Activated naive CD4-positive, alpha-beta T cell treated with anti-CD3 and anti-CD28 coated beads, Interleukin-2, amount 50 U/mL, for 72 hours (primary cell): Measurements from ENCODE around the gene NCAM2. TPM values are rescaled to one million over a fixed set of nuclear protein-coding genes. Genes with fewer than 3 reads are reported as not detected.
A peak's percentile ranks its signal among the peaks of the same experiment; 100 is the strongest.

Experiments used
- ATAC-seq, 2 donors: fragments of 150-1000 bp; cut with Tn5 transposase; 2 replicates each; pipeline ENCODE4 v1.10.0; 2021; ENCODE audit warnings: mild to moderate bottlenecking in 2 of 2, moderate library complexity in 2 of 2
- DNase-seq, 2 donors: peaks; one replicate each; pipeline ENCODE4 v3.0.0; 2021 to 2022; ENCODE audit warnings: low spot score in 2 of 2
- H3K27ac Mint-ChIP-seq, 2 donors: one replicate each; pipeline ENCODE4 v1.8.0; 2022; ENCODE audit warnings: mild to moderate bottlenecking in 2 of 2, mixed read lengths in 2 of 2
- H3K36me3 Mint-ChIP-seq, 2 donors: one replicate each; pipeline ENCODE4 v1.8.0; 2022; ENCODE audit warnings: mixed read lengths in 2 of 2
- H3K9me3 Mint-ChIP-seq, 2 donors: one replicate each; pipeline ENCODE4 v1.8.0; 2022; ENCODE audit warnings: mixed read lengths in 2 of 2
- total RNA-seq, 2 donors: library from RNA; stranded (reverse); gene quantifications; one replicate each; pipeline ENCODE4 v1.2.3, GENCODE V29; 2022

Gene NCAM2
- total RNA-seq, 2 donors from 2014 or later = not detected

DNA sequence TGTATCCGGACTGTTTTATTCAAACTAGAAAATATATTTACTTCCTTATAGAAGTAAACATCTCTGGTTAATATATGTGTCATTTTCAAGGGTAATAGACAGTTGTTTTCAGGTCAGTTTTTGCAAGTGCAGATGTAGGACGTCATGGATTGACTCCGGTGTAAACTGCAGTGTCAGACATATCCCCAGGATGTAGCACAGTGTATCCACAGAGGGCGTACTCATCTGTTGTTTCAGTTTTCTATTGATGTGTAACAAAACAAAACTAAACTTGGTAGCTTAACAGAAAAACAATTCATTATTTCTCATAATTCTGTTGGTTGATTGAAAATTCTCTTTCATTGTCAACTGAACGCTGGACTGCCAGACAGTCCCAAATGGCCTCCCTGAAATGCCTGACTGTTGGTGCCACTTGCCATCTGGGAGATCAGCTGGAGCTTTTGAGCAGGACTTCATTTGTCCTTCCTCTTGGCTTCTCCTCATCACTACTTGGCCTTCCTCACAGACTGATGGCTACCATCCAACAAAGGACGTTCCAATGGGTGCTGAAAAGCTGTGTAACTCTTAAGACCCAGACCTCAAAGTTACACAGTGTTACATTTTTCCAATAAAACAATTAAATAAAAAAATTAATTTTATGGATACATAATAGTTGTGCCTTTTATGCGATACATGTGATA, 181.6 kb downstream of the NCAM2 start:
- DNase-seq = no peak
- H3K36me3 Mint-ChIP-seq = no peaks in the 10 kb centered on the region
- ATAC-seq = no peak
- H3K9me3 Mint-ChIP-seq = no peaks in the 10 kb centered on the region
- no peak overlapping the region for H3K27ac Mint-ChIP-seq

- Mint-ChIP-seq H3K27ac (no peak overlapping the region), H3K36me3 (no peaks in the 10 kb centered on the region), H3K9me3 (no peaks in the 10 kb centered on the region)
- no peak for ATAC-seq
- DNase-seq = no peak
Observed at GRCh38 chr21:21182401-21183010, 184.3 kb downstream of the NCAM2 start.

DNA sequence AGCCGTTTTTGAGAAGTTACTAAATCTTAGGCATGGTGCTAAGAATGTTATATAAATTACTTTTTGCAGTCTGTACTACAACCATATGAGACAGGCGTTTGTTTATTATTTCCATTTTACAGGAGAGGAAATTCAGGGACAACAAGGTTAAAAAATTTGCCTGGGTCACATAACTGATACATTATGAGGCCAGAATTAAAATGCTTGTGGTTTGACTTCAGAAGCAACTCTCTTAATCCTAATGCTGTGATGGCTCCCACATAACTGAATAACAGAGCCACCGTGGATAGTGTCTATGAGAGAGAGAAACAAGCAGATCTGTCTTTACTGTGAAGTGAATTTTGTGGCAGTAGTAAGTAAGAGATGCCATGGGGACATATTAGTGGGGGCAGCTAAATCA, 184.9 kb downstream of the NCAM2 start:
- H3K27ac Mint-ChIP-seq = no peak overlapping the region
- no peaks in the 10 kb centered on the region for H3K9me3 Mint-ChIP-seq
- DNase-seq (no peak), ATAC-seq (no peak)
- no peaks in the 10 kb centered on the region for H3K36me3 Mint-ChIP-seq

DNA sequence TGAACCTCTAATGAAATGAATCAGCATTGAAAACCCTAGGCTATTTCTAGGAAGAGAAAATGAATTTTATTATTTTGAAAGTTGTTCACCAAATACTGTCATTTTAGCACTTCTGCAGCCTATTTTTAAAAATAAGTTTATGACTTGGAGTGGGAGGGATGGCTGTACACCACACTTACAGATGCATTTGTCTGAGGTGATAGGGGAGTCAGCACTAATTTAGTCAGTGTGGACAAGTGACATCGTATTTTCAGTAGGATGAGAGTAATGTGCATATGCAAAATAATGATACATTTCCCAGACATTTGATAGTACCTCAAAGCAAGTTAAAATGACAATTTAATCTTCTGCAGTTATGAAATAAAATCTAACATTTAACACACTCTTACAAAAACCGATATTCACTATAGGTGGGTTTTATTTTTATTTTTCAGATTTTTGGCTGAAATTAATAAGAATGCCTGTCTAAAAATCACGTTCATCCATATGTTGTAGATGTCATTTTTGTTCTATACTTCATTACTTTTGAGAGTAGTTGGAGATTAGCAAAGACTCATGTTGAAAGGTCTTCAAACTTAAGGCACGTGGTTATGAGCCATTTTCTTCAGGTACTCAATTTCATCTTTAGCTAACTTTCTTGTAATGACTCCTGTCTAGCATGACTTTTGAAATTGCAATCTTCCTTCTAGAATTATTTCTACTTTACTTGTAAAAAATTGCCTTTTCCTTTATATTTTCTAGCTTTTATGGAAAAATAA, 186.7 kb downstream of the NCAM2 start:
- Mint-ChIP-seq H3K36me3 (no peaks in the 10 kb centered on the region), H3K27ac (no peak overlapping the region), H3K9me3 (no peaks in the 10 kb centered on the region)
- ATAC-seq (no peak), DNase-seq (no peak)

GRCh38 chr21:21187579-21187978, 189.4 kb downstream of the NCAM2 start:
- Mint-ChIP-seq H3K9me3 (peaks cover 0 to 8% of the 10 kb centered on the region in 2 donors), H3K36me3 (no peaks in the 10 kb centered on the region), H3K27ac (no peak overlapping the region)
- DNase-seq = no peak
- ATAC-seq = no peak

DNA sequence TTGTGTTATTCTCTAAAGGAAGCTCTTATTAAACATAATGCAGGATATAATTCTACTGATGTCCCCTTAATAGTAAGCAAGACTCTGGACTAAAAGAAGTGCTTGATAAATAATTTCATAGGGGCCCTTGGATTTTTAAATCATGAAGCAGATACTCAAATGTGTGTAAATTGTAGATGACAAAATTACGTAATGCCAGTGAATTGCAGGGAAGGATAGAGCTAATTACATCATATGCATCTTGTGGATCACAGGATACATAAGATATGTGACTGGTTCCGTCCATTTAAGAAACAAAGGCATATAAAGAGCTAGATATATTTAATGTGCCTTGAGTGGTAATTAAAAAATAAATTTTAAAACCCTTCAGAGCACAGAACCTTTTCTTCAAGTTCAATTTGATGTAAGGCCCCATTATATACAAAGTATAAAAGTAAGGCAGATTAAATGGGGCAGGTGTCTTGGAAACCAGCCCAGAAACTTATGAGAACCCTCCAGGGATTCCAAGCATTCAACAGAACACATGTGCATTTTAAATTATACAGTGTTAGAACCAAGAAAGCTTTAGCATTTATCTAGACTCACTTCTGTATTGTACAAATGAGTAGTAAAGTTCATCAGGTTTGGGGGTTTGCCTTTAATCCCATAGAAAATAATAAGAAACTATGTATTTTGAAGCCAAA, 190.4 kb downstream of the NCAM2 start:
- Mint-ChIP-seq H3K9me3 (peaks cover 0 to 8% of the 10 kb centered on the region in 2 donors), H3K27ac (no peak overlapping the region)
- no peak for ATAC-seq

GRCh38 chr21:21195417-21195943, 197.3 kb downstream of the NCAM2 start:
- Mint-ChIP-seq H3K36me3 (no peaks in the 10 kb centered on the region), H3K9me3 (peaks cover 0 to 12% of the 10 kb centered on the region in 2 donors), H3K27ac (no peak overlapping the region)
- ATAC-seq (no peak), DNase-seq (no peak)

More for the DNA sequence above, 190.4 kb downstream of the NCAM2 start:
- no peak for DNase-seq
- no peaks in the 10 kb centered on the region for H3K36me3 Mint-ChIP-seq

DNA sequence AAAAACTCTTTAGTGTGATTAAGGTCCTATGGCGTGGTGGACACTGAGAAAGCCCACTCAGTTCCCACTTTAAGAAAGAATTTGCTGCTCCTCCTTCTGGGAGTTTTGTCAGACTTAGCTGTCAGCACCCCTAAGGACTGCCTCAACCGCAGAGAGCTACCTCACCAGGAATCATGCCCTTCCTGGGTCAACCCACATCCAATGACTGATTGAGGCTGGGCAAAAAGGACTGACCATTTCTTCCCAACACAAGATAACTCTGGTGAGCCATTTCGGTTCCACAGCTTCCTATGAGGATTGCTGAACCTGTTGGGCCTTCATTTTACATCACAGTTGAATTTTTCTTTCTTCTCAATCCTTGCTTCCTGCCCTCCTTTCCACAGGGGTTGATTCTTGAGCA, 197.9 kb downstream of the NCAM2 start:
- peaks cover 0 to 12% of the 10 kb centered on the region in 2 donors for H3K9me3 Mint-ChIP-seq
- no peak overlapping the region for H3K27ac Mint-ChIP-seq

GRCh38 chr21:21196848-21197247, 198.6 kb downstream of the NCAM2 start:
- H3K9me3 Mint-ChIP-seq = peaks cover 0 to 9% of the 10 kb centered on the region in 2 donors
- ATAC-seq (no peak), DNase-seq (no peak)
- H3K27ac Mint-ChIP-seq = no peak overlapping the region
- H3K36me3 Mint-ChIP-seq = no peaks in the 10 kb centered on the region

More for the DNA sequence above, 197.9 kb downstream of the NCAM2 start:
- ATAC-seq = no peak
- H3K36me3 Mint-ChIP-seq = no peaks in the 10 kb centered on the region
- no peak for DNase-seq

GRCh38 chr21:21199342-21200102, 201.3 kb downstream of the NCAM2 start:
- H3K9me3 Mint-ChIP-seq = peaks cover 0 to 4% of the 10 kb centered on the region in 2 donors
- H3K27ac Mint-ChIP-seq = no peak overlapping the region
- ATAC-seq (no peak), DNase-seq (no peak)
- no peaks in the 10 kb centered on the region for H3K36me3 Mint-ChIP-seq

GRCh38 chr21:21200103-21200938, 202.1 kb downstream of the NCAM2 start:
- ATAC-seq (peak; percentile 47 to 49), DNase-seq (no peak)
- Mint-ChIP-seq H3K27ac (peak overlapping the region in 1 of 2 donors; percentile 60), H3K36me3 (no peaks in the 10 kb centered on the region), H3K9me3 (peaks cover 0 to 4% of the 10 kb centered on the region in 2 donors)

DNA sequence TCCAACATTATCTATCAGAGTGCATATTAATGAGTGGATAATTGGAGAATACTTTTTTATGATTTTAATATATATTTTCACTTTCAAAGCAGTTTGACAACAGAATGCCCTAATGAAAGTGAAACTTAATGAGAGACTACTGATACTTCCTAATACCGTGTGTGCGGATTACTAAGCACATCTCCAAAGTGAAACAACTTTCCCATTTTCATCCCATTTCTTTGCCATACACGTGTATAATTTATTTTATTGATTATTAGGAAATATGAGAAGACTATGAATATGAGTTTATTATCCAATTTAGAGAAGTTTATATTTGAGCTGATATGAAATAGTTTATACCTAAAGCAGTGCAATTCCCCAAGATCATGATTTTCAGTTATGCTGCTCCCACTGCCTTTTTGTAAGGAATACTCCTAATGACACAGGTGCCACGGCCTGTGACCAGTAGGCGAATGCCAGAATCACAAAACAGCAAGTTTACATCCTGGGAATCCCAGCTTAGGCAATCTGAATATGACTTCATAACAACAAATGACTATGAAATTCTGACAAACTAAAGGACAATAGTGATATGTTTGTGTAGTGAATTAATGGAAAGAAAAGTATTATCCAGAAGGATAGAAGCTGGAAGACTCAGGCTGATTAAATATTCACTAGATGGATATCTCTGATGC, 202.9 kb downstream of the NCAM2 start:
- H3K9me3 Mint-ChIP-seq = peaks cover 0 to 4% of the 10 kb centered on the region in 2 donors
- H3K27ac Mint-ChIP-seq = no peak overlapping the region
- no peaks in the 10 kb centered on the region for H3K36me3 Mint-ChIP-seq
- ATAC-seq (no peak), DNase-seq (no peak)

DNA sequence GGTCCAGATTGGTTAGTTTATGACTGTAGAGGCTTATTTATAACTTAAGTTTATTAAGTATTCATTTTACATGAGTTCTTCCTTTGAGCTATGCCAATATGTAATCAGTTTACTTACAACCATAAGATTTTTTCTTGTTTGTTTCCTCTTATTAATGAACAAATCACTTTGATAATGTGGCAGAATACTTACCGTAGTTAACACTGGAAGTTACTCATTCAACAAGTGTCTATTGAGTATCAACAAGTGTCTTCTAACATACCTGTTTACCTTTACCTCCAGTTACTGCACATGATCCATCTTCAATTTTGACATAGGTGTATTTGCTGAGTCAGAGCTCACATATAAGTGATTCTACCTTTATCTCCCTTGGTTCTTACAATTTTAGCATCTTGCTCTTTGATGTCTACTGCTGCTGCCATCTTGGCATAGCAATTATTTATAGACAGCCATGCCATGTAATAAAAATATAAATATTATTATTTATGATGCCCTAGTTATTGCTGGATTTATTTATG, 205.7 kb downstream of the NCAM2 start:
- no peak overlapping the region for H3K27ac Mint-ChIP-seq
- no peak for DNase-seq

DNA sequence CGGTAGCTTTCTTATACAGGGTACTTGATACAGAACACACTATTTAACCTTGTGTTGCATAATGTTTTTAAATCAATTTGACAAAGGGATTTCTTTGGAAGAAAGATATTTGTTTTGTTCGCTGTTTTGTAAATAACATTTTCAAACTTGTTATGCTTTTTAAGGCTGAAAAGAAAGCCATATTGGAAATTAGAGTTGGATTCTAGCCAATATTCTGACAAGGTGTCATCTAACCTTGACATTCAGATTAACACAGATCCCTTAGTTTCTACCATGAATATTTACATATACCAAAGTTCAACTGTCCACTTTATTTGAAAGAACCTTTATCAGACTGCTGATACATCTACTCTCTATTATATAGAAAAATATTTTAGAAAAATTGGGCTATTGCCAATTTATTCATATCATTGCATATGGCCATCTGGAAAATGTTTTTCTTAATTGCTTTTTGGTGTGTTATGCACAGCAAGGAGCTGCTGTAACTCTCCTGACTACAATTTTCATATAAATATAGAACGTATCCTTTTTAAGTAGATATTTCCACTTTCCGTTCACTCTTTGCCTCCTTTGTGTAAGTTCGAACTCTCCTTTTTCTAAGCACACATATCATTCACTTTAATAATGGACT, 206.3 kb downstream of the NCAM2 start:
- Mint-ChIP-seq H3K27ac (no peak overlapping the region), H3K36me3 (no peaks in the 10 kb centered on the region), H3K9me3 (no peaks in the 10 kb centered on the region)
- DNase-seq = no peak
- ATAC-seq = no peak

More for the DNA sequence above, 205.7 kb downstream of the NCAM2 start:
- Mint-ChIP-seq H3K36me3 (no peaks in the 10 kb centered on the region), H3K9me3 (no peaks in the 10 kb centered on the region)
- no peak for ATAC-seq
